ENCODE data around the gene KDM4B.

The KDM4B gene

DNA sequence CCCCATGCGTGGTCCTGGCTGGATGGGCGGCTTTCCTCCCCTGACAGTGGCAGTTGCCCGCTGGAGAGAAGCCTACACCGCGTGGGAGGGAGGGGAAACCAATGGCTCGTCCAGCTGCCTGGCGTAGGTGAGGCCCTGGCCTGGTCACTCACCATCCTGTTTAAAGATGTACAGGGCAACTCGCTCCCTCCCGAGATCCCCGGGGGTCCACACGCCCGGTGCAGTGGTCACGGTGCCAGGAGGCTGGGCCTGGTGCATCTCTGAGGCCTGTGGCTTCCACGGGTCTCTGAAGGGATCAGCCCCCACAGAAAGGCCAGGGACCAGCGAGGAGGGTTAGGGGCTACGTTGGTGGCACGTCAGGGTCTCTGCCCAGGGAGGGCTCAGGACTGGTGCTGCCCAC lies 156.5 kb downstream of the KDM4B start:
- TF ChIP-seq, protein P1, sequence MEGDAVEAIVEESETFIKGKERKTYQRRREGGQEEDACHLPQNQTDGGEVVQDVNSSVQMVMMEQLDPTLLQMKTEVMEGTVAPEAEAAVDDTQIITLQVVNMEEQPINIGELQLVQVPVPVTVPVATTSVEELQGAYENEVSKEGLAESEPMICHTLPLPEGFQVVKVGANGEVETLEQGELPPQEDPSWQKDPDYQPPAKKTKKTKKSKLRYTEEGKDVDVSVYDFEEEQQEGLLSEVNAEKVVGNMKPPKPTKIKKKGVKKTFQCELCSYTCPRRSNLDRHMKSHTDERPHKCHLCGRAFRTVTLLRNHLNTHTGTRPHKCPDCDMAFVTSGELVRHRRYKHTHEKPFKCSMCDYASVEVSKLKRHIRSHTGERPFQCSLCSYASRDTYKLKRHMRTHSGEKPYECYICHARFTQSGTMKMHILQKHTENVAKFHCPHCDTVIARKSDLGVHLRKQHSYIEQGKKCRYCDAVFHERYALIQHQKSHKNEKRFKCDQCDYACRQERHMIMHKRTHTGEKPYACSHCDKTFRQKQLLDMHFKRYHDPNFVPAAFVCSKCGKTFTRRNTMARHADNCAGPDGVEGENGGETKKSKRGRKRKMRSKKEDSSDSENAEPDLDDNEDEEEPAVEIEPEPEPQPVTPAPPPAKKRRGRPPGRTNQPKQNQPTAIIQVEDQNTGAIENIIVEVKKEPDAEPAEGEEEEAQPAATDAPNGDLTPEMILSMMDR (IDR thresholded peaks at IDR 0.05; ENCODE audit: low read depth, low read length, missing control alignments), result no peak
- H3K27me3 ChIP-seq (replicated peaks), result no peaks in the 10 kb centered on the region
- no peak for DNase-seq
- H3K27ac ChIP-seq, result no peak overlapping the region
- H3K4me3 ChIP-seq (ENCODE audit: low read depth, low read length), result no peak overlapping the region
- peaks cover 8% of the 10 kb centered on the region for H3K36me3 ChIP-seq (replicated peaks)
- in situ Hi-C loops (cut with HindIII; ENCODE audit: low pct_ligation_motif_present, low sequenced_read_pairs), result no loop called here

DNA sequence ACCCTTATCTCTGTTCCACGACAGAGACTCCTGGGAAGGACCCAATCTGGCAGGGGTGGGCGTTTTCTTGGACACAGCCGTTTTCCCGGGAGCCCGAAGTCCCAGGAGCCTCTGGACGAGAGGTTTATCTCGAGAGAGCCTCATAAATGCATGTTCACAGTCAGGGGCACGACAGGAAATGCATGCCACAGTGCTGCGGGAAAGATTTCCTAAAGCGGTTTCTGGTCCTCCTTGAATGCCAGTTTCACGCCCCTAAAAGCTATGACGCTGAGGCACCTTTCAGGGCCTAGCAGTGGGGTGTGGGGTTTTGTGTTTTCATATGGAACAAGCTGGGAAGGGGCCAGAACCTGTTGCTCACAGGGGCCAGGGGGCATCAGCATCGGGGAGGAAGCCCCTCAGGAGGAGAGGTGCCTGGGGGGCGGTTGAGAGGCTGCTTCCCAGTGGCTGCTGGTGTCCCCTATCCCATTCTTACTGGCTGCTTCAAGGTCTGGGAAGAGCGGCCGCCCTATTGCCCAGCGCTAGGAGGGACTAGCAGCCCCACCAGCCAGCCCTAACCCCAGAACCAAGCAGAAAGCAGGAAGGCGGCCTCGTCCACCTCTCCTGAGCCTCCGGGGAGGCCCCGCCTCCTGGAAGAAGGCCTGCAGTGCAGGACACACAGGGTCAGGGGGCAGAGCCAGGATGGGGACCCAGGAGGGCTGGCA lies 157.0 kb downstream of the KDM4B start:
- DNase-seq, result no peak
- no peak overlapping the region for H3K4me3 ChIP-seq (ENCODE audit: low read depth, low read length)

DNA sequence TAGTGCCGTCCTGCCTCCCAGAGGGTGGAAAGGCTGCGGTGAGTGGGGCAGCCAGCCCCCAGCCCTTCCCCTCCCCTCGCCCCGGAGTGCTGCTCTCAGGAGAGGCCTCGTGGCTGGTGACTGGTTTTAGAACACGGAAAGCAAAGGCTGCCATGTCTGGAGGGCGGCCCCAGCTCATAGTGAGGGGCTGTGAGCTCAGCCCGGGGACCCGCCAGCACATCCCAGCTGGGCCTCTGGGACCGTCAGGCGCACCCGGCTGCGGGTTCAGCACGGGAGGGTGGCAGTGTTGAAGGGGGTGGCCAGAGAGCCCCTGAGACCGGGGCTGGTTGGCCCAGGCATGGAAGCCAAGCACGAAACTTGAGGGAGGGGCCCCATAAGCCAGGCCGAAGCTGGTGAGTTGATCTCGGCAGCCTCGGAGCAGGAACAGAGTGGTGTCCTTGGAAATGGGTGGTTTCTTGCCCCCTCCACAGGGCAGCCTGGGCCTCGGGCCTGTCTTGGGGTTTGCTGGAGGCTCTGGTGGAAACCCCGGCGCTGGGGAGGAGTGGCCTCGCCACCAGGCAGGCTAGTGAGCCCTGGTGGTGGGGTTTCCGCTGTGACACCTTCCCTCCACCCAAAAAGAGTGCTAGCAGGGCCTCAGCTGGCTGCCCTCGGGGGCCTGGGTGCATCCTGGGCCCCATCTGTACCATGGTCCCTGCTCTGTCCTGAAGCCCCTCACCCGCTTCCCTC lies 157.7 kb downstream of the KDM4B start:
- H3K27me3 ChIP-seq (replicated peaks), result no peaks in the 10 kb centered on the region
- TF ChIP-seq, protein P1 (IDR thresholded peaks at IDR 0.05; ENCODE audit: low read depth, low read length, missing control alignments), result no peak
- no peak overlapping the region for H3K27ac ChIP-seq
- in situ Hi-C loops (cut with HindIII; ENCODE audit: low pct_ligation_motif_present, low sequenced_read_pairs), result no loop called here
- DNase-seq, result no peak
- H3K4me3 ChIP-seq (ENCODE audit: low read depth, low read length), result no peak overlapping the region
- H3K36me3 ChIP-seq (replicated peaks), result peaks cover 8% of the 10 kb centered on the region

More for the DNA sequence above, 157.0 kb downstream of the KDM4B start:
- in situ Hi-C loops (cut with HindIII; ENCODE audit: low pct_ligation_motif_present, low sequenced_read_pairs), result no loop called here
- TF ChIP-seq, protein P1 (IDR thresholded peaks at IDR 0.05; ENCODE audit: low read depth, low read length, missing control alignments), result no peak
- Histone ChIP-seq H3K27me3 (replicated peaks) (no peaks in the 10 kb centered on the region), H3K36me3 (replicated peaks) (peaks cover 8% of the 10 kb centered on the region), H3K27ac (no peak overlapping the region)

DNA sequence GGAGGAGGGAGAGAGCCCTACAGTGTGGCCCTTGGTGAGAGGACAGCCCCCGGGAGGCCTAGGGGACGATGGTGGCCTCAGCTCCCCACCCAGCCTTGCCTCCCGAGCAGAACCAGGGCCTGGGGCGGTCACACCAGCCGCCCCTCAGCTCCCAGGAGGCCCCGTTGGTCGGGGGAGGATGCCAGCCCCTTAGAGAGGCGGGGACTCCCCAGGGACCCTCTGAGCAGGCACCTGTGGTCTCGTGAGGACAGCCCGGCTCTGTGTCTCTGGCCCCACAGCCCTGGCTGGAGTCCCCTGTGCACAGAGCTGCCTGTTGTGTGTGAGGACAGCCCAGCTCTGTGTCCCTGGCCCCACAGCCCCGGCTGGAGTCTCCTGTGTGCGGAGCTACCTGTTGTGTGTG lies 158.8 kb downstream of the KDM4B start:
- H3K4me3 ChIP-seq (ENCODE audit: low read depth, low read length), result no peak overlapping the region
- H3K36me3 ChIP-seq (replicated peaks), result peaks cover 7% of the 10 kb centered on the region
- no peaks in the 10 kb centered on the region for H3K27me3 ChIP-seq (replicated peaks)
- DNase-seq, result no peak
- H3K27ac ChIP-seq, result no peak overlapping the region
- TF ChIP-seq, protein P1 (IDR thresholded peaks at IDR 0.05; ENCODE audit: low read depth, low read length, missing control alignments), result no peak
- in situ Hi-C loops (cut with HindIII; ENCODE audit: low pct_ligation_motif_present, low sequenced_read_pairs), result no loop called here

DNA sequence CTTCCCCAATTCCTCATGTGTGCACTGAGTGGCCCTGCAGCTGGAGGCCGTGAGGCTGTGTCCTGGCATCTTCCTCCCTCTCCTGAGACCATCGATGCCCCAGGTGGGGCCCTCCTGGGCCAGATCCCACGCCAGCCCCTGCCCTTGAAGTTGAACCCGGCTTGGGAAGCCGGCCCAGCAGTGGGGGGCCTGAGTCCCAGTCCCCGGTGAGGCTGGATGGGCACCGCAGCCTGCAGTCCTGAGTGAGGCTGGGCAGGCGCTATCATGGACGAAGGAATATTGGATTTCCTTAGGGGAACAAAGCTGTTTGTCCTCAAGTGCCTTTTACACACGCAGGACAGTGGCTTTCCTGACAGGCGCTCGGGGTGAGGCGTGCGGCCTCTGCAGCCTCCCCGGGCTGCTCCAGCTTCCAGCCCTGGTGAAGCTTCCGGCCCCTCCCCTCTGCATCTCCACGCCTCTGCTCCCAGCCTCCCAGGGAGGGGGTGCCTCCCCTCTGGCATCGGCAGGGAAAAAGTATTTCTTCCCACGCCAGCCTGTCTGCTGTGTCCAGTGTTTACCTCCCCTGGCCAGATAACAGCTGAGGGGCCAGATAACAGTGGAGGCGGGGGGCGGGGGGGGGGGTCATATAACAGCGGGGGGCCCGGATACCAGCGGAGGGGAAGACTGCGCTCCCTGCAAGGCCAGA lies 159.5 kb downstream of the KDM4B start:
- Histone ChIP-seq H3K27ac (peak overlapping the region; percentile 44), H3K27me3 (replicated peaks) (no peaks in the 10 kb centered on the region), H3K36me3 (replicated peaks) (peaks cover under 1% of the 10 kb centered on the region), H3K4me3 (ENCODE audit: low read depth, low read length) (no peak overlapping the region)
- in situ Hi-C loops (cut with HindIII; ENCODE audit: low pct_ligation_motif_present, low sequenced_read_pairs), result no loop called here
- peak; percentile 83 for DNase-seq
- TF ChIP-seq, protein P1 (IDR thresholded peaks at IDR 0.05; ENCODE audit: low read depth, low read length, missing control alignments), result no peak

All from brain microvascular endothelial cell (primary cell).